ENCODE data around the gene KLK6. TPM values are rescaled to one million over a fixed set of nuclear protein-coding genes. Genes with fewer than 3 reads are reported as not detected.

KLK6 gene
- total RNA-seq = not detected
- long read RNA-seq = 0 reads

- ATAC-seq (peak in 1 of 4 donors; percentile 16), DNase-seq (no peak)
- Histone ChIP-seq H3K4me3 (no peak within 1 kb of the TSS), H3K9me3 (no peaks in the 10 kb centered on the region), H3K27ac (no peak within 1 kb of the TSS), H3K4me1 (no peaks in the 10 kb centered on the region), H3K36me3 (no peaks in the 10 kb centered on the region), H3K27me3 (no peaks in the 10 kb centered on the region)
- no peak for TF ChIP-seq CTCF (IDR thresholded peaks at IDR 0.05)
- no peak for TF ChIP-seq POLR2A (IDR thresholded peaks at IDR 0.05)
- 40% methylated on average over 1 of the region's 19 CpGs for WGBS (ENCODE audit: insufficient coverage, low coverage, low lambda C conversion rate, missing lambda C conversion rate)
- intact Hi-C loops (cut with DNase I) = no loop called here
Measured at GRCh38 chr19:50969413-50969760, at the start of gene KLK6. Gene KLK6 (minus strand): TSS chr19:50969591. CDS start chr19:50968104, 1,487 bp downstream.

GRCh38 chr19:51018745-51019543 lies 49.6 kb upstream of the KLK6 start:
- intact Hi-C loops (cut with DNase I) = no loop called here
- Histone ChIP-seq H3K27me3 (peaks cover 3 to 6% of the 10 kb centered on the region in 2 donors), H3K9me3 (no peaks in the 10 kb centered on the region), H3K27ac (no peak overlapping the region), H3K4me1 (no peaks in the 10 kb centered on the region), H3K4me3 (no peak overlapping the region), H3K36me3 (no peaks in the 10 kb centered on the region)
- TF ChIP-seq CTCF (IDR thresholded peaks at IDR 0.05) = no peak
- no peak for TF ChIP-seq POLR2A (IDR thresholded peaks at IDR 0.05)
- peak; percentile 9 to 39 (median 31) for ATAC-seq
- DNase-seq = peak in 1 of 3 donors; percentile 32
- 7% methylated on average over 21 of the region's 68 CpGs for WGBS (ENCODE audit: insufficient coverage, low coverage, low lambda C conversion rate, missing lambda C conversion rate)

- Histone ChIP-seq H3K27ac (no peak overlapping the region), H3K4me1 (no peaks in the 10 kb centered on the region), H3K36me3 (no peaks in the 10 kb centered on the region), H3K4me3 (no peak overlapping the region), H3K27me3 (peaks cover 3 to 6% of the 10 kb centered on the region in 2 donors), H3K9me3 (no peaks in the 10 kb centered on the region)
- DNase-seq = peak in 2 of 3 donors; percentile 51 to 57
- intact Hi-C loops (cut with DNase I) = no loop called here
- WGBS (ENCODE audit: insufficient coverage, low coverage, low lambda C conversion rate, missing lambda C conversion rate) = 2% methylated on average over 55 of the region's 68 CpGs
- TF ChIP-seq POLR2A (IDR thresholded peaks at IDR 0.05) = no peak
- TF ChIP-seq CTCF (IDR thresholded peaks at IDR 0.05) = peak; percentile 28 to 62 (median 46)
- ATAC-seq = peak; percentile 38 to 54 (median 42)
Measured at GRCh38 chr19:51016798-51017683, 47.6 kb upstream of the KLK6 start.

- no peaks in the 10 kb centered on the region for H3K36me3 ChIP-seq
- no peak for ATAC-seq
- DNase-seq = no peak
- WGBS (ENCODE audit: insufficient coverage, low coverage, low lambda C conversion rate, missing lambda C conversion rate) = 82% methylated on average over 7 of the region's 19 CpGs
- no peaks in the 10 kb centered on the region for H3K4me1 ChIP-seq
- TF ChIP-seq POLR2A (IDR thresholded peaks at IDR 0.05) (no peak), CTCF (IDR thresholded peaks at IDR 0.05) (no peak)
- intact Hi-C loops (cut with DNase I) = no loop called here
- H3K4me3 ChIP-seq = no peak overlapping the region
- no peak overlapping the region for H3K27ac ChIP-seq
- peaks cover 3 to 6% of the 10 kb centered on the region in 2 donors for H3K27me3 ChIP-seq
- H3K9me3 ChIP-seq = no peaks in the 10 kb centered on the region
Measured at GRCh38 chr19:51015691-51016267, 46.4 kb upstream of the KLK6 start.
